GM10248 (cell line): ENCODE data around the gene BPIFB2.

Source experiments
- CTCF ChIA-PET: fragments of 300-600 bp; sonication (Branson Sonifier 250); formaldehyde crosslinking; extraction: SDS; loops from one replicate; lab custom pipeline; 2021; ENCODE audit warnings: antibody characterized with exemption; lab: Yijun Ruan, JAX
- POLR2A ChIA-PET: fragments of 350-650 bp; sonication (Branson Sonifier 250); formaldehyde crosslinking; extraction: SDS; loops from one replicate; lab custom pipeline; 2020; ENCODE audit warnings: antibody characterized with exemption; lab: Yijun Ruan, JAX
- DNase-seq: peaks from one replicate; pipeline ENCODE4 v3.0.0; 2012; ENCODE audit errors: extremely low spot score
- CTCF ChIP-seq: IDR thresholded peaks from 2 replicates; pipeline ENCODE4 v1.5.1; 2012; ENCODE audit warnings: mild to moderate bottlenecking, low read depth; ENCODE audit errors: extremely low read depth, missing control alignments, control extremely low read depth

The BPIFB2 gene

GRCh38 chr20:33027769-33028751, 20.6 kb downstream of the BPIFB2 start:
- CTCF ChIA-PET: interaction anchor here (0.7 to 1.7 kb wide), 3 partner anchors 14 to 82 kb away, joined by 3 read pairs; no protein-coding TSS in a partner anchor
- POLR2A ChIA-PET: no interaction called here
- no peak for DNase-seq
- no peak for TF ChIP-seq CTCF

- POLR2A ChIA-PET: no interaction called here
- CTCF ChIA-PET: interaction anchor here (1.7 kb wide), 1 partner anchor 13 kb away, joined by 3 read pairs; no protein-coding TSS in a partner anchor
- TF ChIP-seq CTCF: no peak
- DNase-seq: no peak
Observed at GRCh38 chr20:33028875-33029274, 21.4 kb downstream of the BPIFB2 start.

GRCh38 chr20:33030076-33030475, 22.6 kb downstream of the BPIFB2 start:
- POLR2A ChIA-PET: no interaction called here
- CTCF ChIA-PET: interaction anchor here (0.7 to 1.7 kb wide), 4 partner anchors 12 to 269 kb away, joined by 3 read pairs; no protein-coding TSS in a partner anchor

GRCh38 chr20:33030569-33030968, 23.1 kb downstream of the BPIFB2 start:
- no peak for DNase-seq
- TF ChIP-seq CTCF: no peak
- POLR2A ChIA-PET: interaction anchor here (0.5 kb wide), 1 partner anchor 8 kb away, joined by 3 read pairs; no protein-coding TSS in a partner anchor
- CTCF ChIA-PET: interaction anchor here (1.3 to 1.5 kb wide), 2 partner anchors 107 to 269 kb away, joined by 3 read pairs; no protein-coding TSS in a partner anchor

More at GRCh38 chr20:33030076-33030475, 22.6 kb downstream of the BPIFB2 start:
- no peak for DNase-seq
- TF ChIP-seq CTCF: no peak

GRCh38 chr20:33031531-33031930, 24.0 kb downstream of the BPIFB2 start, which contains the start of gene BPIFB6:
Gene BPIFB6 (plus strand): TSS chr20:33031648. CDS start chr20:33031648, 0 bp downstream.
- ChIA-PET CTCF (interaction anchor here (0.7 to 1.5 kb wide), 2 partner anchors 23 to 108 kb away, joined by 3 read pairs; no protein-coding TSS in a partner anchor), POLR2A (no interaction called here)
- no peak for DNase-seq

More at GRCh38 chr20:33031531-33031930, 24.0 kb downstream of the BPIFB2 start, which contains the start of gene BPIFB6:
- no peak for TF ChIP-seq CTCF
